GM12878 (cell line): ENCODE results near the gene MPC1.

Source experiments
- CTCF ChIP-seq, 3 experiments: IDR thresholded peaks in 2 of 3; conservative IDR thresholded peaks in 1 of 3; 2 replicates each; pipeline ENCODE4 v1.5.1; 2011; ENCODE audit warnings: low read depth in 3 of 3, low read length in 3 of 3, mild to moderate bottlenecking in 3 of 3, control low read depth in 2 of 3, moderate library complexity in 2 of 3, inconsistent platforms in 1 of 3, mixed read lengths in 1 of 3; ENCODE audit not compliant: control insufficient read depth in 2 of 3, insufficient read depth in 1 of 3; ENCODE audit errors: extremely low read depth in 1 of 3
- MAX ChIP-seq: IDR thresholded peaks from 2 replicates; pipeline ENCODE4 v1.6.1; 2012; ENCODE audit warnings: low read depth, low read length, improper control_type of control experiment
- TCF3 ChIP-seq: IDR thresholded peaks from 2 replicates; pipeline ENCODE4 v1.6.1; 2012; ENCODE audit warnings: low read depth, mild to moderate bottlenecking, low read length, borderline replicate concordance; ENCODE audit not compliant: insufficient read depth
- ZNF384 ChIP-seq: IDR thresholded peaks from 2 replicates; pipeline ENCODE4 v1.6.1; 2012; ENCODE audit warnings: low read depth, mild to moderate bottlenecking, low read length, improper control_type of control experiment, borderline replicate concordance

GRCh38 chr6:166341464-166341863, 41.3 kb downstream of the MPC1 start:
- no peak for TF ChIP-seq TCF3
- TF ChIP-seq MAX: no peak
- TF ChIP-seq CTCF (IDR thresholded peaks at IDR 0.05 in 2 of 3, conservative IDR thresholded peaks at IDR 0.05 in 1 of 3; ENCODE audit: control insufficient read depth in 2 of 3, extremely low read depth in 1 of 3, insufficient read depth in 1 of 3, low read depth in 3 of 3, low read length in 3 of 3): no peak
- peak; percentile 17; the same call in 1 of the 2 replicates for TF ChIP-seq ZNF384
